ENCODE measurements around the gene RGMA.

GRCh38 chr15:93067649-93068085, 21.3 kb downstream of the RGMA start:
- TF ChIP-seq POLR2A (IDR thresholded peaks at IDR 0.05; ENCODE audit: low read depth, low read length) (no peak), POLR2AphosphoS5 (IDR thresholded peaks at IDR 0.05; ENCODE audit: low read depth, low read length) (no peak)

Measured in GM12892 (cell line).